Nucleus accumbens (tissue), 56 donors: ENCODE results near the gene ADAP1.
"Not testable (repeated sequence)": the region's sequence is repeated elsewhere in the genome, so short reads cannot be mapped to it uniquely, and the experiment has no call there.

ENCODE experiments used
- DNase-seq, 56 donors: peaks; one replicate each; lab custom pipeline; 2025; lab: John Stamatoyannopoulos, UW

ADAP1 gene

GRCh38 chr7:874031-874749 lies 80.3 kb downstream of the ADAP1 start:
- no peak for DNase-seq

DNA sequence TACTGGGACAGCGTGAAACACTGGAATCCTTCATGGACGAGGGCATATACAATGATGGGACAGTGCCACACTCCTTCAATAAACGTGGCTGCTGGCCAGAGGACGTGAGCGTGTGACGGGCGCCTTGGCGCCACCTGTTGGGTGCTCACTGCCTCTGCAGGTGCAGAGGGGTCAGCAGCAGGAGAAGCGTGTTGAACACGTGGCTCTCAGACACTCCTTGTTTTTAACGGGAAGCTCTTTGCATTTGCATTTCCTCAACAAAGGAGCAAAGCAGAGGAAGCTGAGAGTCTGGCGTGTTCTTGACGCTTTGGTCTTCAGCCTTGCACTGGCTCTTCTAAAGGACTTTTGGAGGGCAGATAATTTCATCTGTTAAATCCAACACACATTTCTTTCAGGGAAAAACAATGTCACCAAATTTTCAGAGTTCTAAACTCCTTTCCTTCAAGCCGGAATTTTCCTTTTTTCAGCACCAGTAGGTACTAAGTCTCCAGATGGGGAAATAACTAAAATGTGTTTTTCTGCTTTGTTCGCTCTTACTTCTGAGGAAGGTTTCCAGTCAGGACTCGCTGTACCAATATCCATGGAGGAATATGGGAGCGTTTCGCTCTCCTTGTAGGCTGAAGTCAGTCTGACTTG lies 81.0 kb downstream of the ADAP1 start:
- peak in 52 of 56 donors; percentile 18 to 85 (median 66) for DNase-seq

GRCh38 chr7:872685-873084 lies 81.8 kb downstream of the ADAP1 start:
- DNase-seq, result not testable (repeated sequence)

GRCh38 chr7:871900-872537 lies 82.5 kb downstream of the ADAP1 start:
- DNase-seq, result no peak

GRCh38 chr7:869348-869747 lies 85.1 kb downstream of the ADAP1 start:
- no peak for DNase-seq

DNA sequence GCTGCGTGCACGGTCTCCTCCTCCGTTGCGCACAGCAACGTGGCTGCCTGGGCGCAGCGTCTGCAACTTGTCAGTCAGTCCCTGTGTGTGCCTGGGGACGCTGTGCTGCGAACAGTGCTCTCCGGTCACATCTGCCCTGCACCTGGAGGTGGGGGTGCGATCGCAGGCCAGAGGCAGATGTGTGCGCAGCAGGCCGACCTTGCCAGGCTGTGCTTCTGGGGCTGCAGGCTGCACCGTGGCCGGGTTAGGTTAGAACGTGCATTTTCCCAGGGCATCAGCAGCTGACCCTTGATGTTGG lies 86.3 kb downstream of the ADAP1 start:
- no peak for DNase-seq

- DNase-seq, result peak in 6 of 56 donors; percentile 22 to 54 (median 34)
These were observed 86.9 kb downstream of the ADAP1 start for GRCh38 chr7:867406-868188.

GRCh38 chr7:867001-867405 lies 87.5 kb downstream of the ADAP1 start:
- DNase-seq, result peak in 14 of 56 donors; percentile 9 to 59 (median 34)

GRCh38 chr7:865921-866320 lies 88.6 kb downstream of the ADAP1 start:
- DNase-seq, result no peak

DNA sequence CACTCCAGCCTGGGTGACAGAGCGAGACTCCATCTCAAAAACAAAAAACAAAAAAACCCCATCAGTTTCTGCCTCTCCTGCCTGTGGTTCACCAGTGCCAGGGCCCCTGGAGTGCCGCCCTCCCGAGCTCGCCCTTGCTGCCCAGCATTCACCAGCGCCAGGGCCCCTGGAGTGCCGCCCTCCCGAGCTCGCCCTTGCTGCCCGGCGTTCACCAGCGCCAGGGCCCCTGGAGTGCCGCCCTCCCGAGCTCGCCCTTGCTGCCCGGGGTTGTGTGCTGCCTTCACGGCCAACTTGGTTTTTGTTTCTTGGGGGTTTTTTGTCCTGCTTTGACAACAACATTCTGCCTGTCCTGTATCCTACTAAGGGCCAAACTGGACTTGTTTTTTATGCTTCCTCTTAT lies 91.4 kb downstream of the ADAP1 start:
- peak in 2 of 56 donors; percentile 19 to 35 for DNase-seq

- no peak for DNase-seq
These were observed 92.3 kb downstream of the ADAP1 start for GRCh38 chr7:862157-862556.

GRCh38 chr7:861222-861621 lies 93.3 kb downstream of the ADAP1 start:
- no peak for DNase-seq

GRCh38 chr7:860149-860548 lies 94.3 kb downstream of the ADAP1 start:
- peak in 8 of 56 donors; percentile 13 to 41 (median 26) for DNase-seq

DNA sequence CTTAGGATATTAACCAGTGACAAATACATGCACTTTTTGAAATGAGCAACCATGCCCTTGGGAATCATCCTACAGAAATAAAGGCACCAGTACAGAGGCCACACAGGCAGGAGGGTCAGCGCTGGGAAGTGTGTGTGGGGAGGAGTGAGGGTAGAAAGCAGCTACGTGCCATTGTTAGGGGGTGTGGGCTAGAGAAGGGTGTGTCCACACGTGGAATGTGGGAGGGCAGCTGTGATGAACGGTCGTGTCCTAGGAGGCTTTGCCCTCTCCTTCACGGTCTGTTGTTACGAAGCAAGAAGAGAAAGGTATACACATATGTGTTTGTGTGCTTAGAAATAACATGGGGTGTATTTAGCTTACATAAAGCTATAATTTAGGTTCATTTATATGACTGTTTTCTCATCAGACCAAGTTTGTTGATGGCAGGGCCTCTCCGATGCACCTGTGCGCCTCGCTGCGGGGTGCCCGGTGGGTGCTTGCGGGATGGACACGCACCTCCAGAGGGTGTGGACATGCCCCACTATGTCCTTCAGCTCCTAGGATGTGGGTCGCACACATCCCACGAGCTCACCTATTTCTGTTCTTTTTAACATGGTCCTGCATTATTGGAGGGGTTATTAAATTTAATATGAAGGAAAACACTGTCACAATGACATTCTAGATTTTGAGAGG lies 95.0 kb downstream of the ADAP1 start:
- DNase-seq, result no peak

DNA sequence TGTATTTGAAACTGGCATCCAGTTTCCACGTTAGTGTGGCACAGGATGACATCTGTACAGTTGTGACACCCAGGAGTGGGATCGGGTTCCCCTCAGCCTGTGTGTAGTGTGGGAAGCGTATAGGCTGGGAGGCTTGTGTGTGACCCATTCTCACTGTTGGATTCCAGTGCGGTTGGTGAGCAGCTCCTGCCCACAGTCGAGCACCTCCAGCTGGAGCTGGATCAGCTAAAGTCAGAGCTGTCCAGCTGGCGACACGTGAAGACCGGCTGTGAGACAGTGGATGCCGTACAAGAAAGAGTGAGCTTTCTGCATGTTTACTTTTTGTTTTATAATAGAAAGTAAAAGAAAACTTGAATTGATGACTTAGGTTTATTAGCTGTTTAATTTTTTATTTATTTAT lies 96.8 kb downstream of the ADAP1 start:
- DNase-seq, result no peak

- DNase-seq, result no peak
These were observed 97.9 kb downstream of the ADAP1 start for GRCh38 chr7:856444-857095.

- DNase-seq, result no peak
These were observed 98.7 kb downstream of the ADAP1 start for GRCh38 chr7:855686-856369.

DNA sequence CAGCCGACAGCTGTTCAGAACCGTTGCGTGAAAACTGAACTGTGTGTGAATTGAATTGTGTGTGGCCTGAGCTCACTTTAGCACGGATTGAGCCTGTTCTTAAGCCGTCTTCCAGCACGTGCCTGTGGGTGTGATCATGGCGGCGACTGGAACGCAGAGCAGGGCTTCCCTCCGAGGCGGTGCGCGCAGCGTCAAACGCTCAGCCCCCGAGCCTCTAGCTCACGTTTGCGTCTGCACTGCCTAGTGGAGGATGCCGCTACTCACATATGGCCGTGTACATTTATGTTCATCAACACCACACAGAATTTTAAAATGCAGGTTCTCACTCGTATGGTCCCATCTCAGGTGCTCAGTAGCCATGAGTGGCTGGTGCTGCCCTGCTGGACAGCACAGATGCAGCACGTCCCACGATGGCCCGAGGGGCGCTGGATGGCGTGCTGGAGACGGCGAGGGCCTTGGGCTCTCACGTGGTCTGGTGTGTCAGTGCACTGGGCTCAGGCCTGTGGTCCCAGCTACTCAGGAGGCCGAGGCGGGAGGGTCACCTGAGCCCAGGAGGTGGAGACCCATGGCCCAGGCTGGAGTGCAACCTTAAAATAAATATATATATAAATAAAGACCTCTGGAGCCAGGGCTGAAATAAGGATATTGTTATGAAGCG lies 100.2 kb downstream of the ADAP1 start:
- no peak for DNase-seq
